Measurements from ENCODE around the gene SCUBE2. TPM values are rescaled to one million over a fixed set of nuclear protein-coding genes. Genes with fewer than 3 reads are reported as not detected.

SCUBE2 gene
- total RNA-seq: not detected in 2 replicates

DNA sequence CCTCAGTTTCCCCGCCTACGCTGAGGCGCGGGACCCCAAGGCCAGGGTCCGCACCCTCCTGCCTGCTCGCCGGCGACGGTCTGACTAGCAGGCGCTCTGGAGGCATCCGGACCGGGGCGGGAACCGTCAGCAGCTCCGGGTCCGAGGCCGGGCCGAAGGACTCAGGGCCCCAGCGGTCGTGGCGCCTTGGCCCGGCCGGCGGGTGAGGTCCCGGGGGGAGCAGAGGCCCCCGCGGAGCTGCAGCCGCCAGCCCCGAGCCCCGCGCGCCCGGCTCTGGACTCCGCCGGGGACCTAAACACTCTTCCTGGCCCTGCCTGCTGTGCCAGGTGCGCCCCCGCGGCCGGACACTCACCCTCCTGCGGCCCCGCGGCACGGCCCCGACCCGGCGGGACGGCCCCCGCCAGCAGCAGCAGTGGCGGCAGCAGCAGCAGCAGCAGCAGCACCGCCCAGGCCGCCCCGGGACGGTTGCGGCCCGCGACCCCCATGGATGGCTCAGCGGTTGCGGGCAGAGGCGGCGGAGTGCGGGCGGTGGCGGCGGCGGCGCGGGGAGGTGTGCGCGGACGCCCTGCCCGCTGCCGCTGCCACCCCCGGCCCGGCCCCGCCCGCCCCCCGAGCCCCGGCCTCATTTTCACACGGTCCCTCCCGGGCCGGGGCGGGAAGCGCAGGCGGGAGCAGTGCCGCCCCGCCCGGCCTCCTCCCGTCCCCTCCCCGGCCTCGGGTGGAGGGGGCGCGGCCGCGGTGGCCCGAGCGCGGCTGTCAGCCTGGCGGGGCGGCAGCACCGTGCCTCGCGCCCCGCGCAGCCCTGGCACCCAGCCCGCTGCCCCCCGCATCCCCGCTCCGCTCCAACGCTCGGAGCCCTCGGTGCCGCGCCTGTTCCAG, at the start of gene SCUBE2:
SCUBE2 (minus strand) TSS at position 556 of the 879 bp plus-strand sequence; CDS start at position 485, 71 bp downstream.
- H3K36me3 Mint-ChIP-seq (ENCODE audit: low read depth): no peaks in the 10 kb centered on the region

DNA sequence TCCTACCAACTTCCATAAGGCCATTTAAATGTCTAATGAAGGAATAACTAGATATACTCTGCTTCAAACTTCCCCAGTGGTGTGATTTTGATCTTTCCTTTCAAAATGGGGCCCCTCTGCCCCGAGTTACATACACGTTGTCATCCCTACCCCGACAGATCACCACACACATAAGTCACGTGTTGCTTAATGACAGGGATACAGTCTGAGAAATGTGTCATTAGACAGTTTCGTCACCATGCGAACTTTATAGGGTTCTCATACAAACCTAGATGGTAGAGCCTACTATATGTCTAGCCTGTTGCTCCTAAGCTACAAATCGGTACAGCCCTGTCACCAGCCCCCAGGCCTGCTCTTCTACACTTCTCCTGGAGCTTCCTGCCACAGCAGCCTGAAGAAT, 49.8 kb upstream of the SCUBE2 start:
- TF ChIP-seq, protein P1, sequence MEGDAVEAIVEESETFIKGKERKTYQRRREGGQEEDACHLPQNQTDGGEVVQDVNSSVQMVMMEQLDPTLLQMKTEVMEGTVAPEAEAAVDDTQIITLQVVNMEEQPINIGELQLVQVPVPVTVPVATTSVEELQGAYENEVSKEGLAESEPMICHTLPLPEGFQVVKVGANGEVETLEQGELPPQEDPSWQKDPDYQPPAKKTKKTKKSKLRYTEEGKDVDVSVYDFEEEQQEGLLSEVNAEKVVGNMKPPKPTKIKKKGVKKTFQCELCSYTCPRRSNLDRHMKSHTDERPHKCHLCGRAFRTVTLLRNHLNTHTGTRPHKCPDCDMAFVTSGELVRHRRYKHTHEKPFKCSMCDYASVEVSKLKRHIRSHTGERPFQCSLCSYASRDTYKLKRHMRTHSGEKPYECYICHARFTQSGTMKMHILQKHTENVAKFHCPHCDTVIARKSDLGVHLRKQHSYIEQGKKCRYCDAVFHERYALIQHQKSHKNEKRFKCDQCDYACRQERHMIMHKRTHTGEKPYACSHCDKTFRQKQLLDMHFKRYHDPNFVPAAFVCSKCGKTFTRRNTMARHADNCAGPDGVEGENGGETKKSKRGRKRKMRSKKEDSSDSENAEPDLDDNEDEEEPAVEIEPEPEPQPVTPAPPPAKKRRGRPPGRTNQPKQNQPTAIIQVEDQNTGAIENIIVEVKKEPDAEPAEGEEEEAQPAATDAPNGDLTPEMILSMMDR (IDR thresholded peaks at IDR 0.05): no peak
- peaks cover 3% of the 10 kb centered on the region for H3K4me1 Mint-ChIP-seq
- no peaks in the 10 kb centered on the region for H3K27me3 Mint-ChIP-seq
- no peak overlapping the region for H3K27ac Mint-ChIP-seq
- H3K9me3 Mint-ChIP-seq: no peaks in the 10 kb centered on the region
- no peak overlapping the region for H3K4me3 Mint-ChIP-seq
- ATAC-seq (ENCODE audit: low read depth) (no peak), DNase-seq (no peak)
- peaks cover 77% of the 10 kb centered on the region for H3K36me3 Mint-ChIP-seq (ENCODE audit: low read depth)
- CTCF ChIA-PET: interaction anchor here (5.2 kb wide), 1 partner anchor 125 kb away, joined by 68 read pairs; no protein-coding TSS in a partner anchor
- intact Hi-C loops (cut with micrococcal nuclease): no loop called here
- POLR2A ChIA-PET: no interaction called here

More for the DNA sequence above, at the start of gene SCUBE2:
- TF ChIP-seq, protein P1 (IDR thresholded peaks at IDR 0.05): no peak
- Mint-ChIP-seq H3K4me3 (peak within 1 kb of the TSS; percentile 64), H3K9me3 (no peaks in the 10 kb centered on the region), H3K27me3 (peaks cover 55% of the 10 kb centered on the region), H3K27ac (no peak within 1 kb of the TSS), H3K4me1 (peaks cover 8% of the 10 kb centered on the region)
- DNase-seq: no peak
- CTCF ChIA-PET: no interaction called here
- intact Hi-C loops (cut with micrococcal nuclease): no loop called here
- POLR2A ChIA-PET: no interaction called here
- no peak for ATAC-seq (ENCODE audit: low read depth)

GRCh38 chr11:9139628-9140357, 48.4 kb upstream of the SCUBE2 start:
- ChIA-PET POLR2A (no interaction called here), CTCF (interaction anchor here (1.0 to 5.2 kb wide), 2 partner anchors 10 to 124 kb away, joined by 3 to 68 read pairs; no protein-coding TSS in a partner anchor)
- H3K4me1 Mint-ChIP-seq: peaks cover 3% of the 10 kb centered on the region
- H3K4me3 Mint-ChIP-seq: no peak overlapping the region
- no peak overlapping the region for H3K27ac Mint-ChIP-seq
- TF ChIP-seq, protein P1 (IDR thresholded peaks at IDR 0.05): no peak
- peaks cover 63% of the 10 kb centered on the region for H3K36me3 Mint-ChIP-seq (ENCODE audit: low read depth)
- ATAC-seq (ENCODE audit: low read depth) (no peak), DNase-seq (no peak)
- H3K9me3 Mint-ChIP-seq: no peaks in the 10 kb centered on the region
- intact Hi-C loops (cut with micrococcal nuclease): no loop called here
- no peaks in the 10 kb centered on the region for H3K27me3 Mint-ChIP-seq

DNA sequence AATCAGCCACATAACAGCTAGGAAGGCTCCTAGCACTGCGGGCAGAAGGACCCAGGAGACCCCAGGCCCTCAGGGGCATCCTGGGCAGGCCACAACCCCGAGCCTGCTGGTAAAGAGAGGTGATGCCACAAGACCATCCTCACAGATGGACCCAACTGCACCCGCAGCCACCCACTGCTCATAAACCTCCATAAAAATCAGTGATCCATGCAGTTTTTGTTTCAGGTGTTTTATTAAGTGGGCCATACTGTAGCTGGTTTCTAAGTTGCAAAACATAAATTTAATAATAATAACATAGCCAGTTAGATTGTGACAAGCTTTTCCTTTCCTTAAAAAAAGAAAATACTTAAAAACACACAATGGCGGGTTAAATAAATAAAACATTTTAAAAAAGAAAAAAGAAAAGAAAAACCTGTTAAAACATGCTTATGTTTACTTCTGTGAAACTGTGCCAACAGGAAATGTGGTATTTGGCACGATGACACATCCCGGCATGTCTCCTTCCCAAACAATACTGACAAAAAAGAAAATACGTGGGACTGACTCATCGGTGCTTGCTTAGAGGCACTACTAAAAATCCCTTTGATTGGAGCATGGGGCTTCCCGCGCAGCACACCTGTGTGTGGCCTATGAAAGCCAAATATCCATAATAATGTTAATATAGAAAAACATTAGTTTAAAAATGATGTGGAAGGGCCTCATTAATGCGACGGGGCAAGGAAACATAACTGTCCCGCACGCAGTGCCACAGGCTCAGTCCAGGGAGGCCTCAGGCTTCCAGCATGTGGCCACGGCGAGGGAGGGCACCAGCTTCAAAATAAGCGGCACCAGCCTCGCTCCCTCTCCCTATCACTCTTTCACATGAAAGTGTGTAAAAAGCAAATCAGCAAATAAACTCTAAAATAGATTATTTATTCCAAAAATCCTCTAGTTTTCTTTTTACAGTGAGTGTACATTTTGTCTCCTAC, 47.5 kb upstream of the SCUBE2 start:
- Mint-ChIP-seq H3K9me3 (no peaks in the 10 kb centered on the region), H3K27ac (no peak overlapping the region), H3K4me1 (peaks cover 3% of the 10 kb centered on the region), H3K4me3 (no peak overlapping the region), H3K36me3 (ENCODE audit: low read depth) (peaks cover 54% of the 10 kb centered on the region), H3K27me3 (no peaks in the 10 kb centered on the region)
- DNase-seq (no peak), ATAC-seq (ENCODE audit: low read depth) (no peak)
- intact Hi-C loops (cut with micrococcal nuclease): no loop called here
- CTCF ChIA-PET: interaction anchor here (0.8 to 5.2 kb wide), 9 partner anchors 9 to 451 kb away, joined by 3 to 68 read pairs (median 5); no protein-coding TSS in a partner anchor
- POLR2A ChIA-PET: no interaction called here
- TF ChIP-seq, protein P1 (IDR thresholded peaks at IDR 0.05): no peak
